T-helper 9 cell (primary cell): ENCODE measurements around the gene LRRC53.

Source experiments
- DNase-seq: peaks from one replicate; pipeline ENCODE4 v3.0.0-alpha.2; 2020

The LRRC53 gene

GRCh38 chr1:74430342-74430934, 82.0 kb downstream of the LRRC53 start:
- DNase-seq = no peak

GRCh38 chr1:74429580-74429979, 82.8 kb downstream of the LRRC53 start:
- no peak for DNase-seq

- no peak for DNase-seq
Observed at GRCh38 chr1:74427681-74428080, 84.7 kb downstream of the LRRC53 start.

GRCh38 chr1:74426208-74426937, 86.0 kb downstream of the LRRC53 start:
- DNase-seq = no peak

- DNase-seq = no peak
Observed at GRCh38 chr1:74425676-74426075, 86.7 kb downstream of the LRRC53 start.

GRCh38 chr1:74423471-74423870, 88.9 kb downstream of the LRRC53 start:
- no peak for DNase-seq

GRCh38 chr1:74422421-74423292, 89.8 kb downstream of the LRRC53 start:
- no peak for DNase-seq

- no peak for DNase-seq
Observed at GRCh38 chr1:74420467-74420866, 91.9 kb downstream of the LRRC53 start.
